ENCODE results near the gene CLRN1. TPM values are rescaled to one million over a fixed set of nuclear protein-coding genes. Genes with fewer than 3 reads are reported as not detected.

Gene CLRN1
- total RNA-seq, 2 experiments from 2014 or later, result not detected

DNA sequence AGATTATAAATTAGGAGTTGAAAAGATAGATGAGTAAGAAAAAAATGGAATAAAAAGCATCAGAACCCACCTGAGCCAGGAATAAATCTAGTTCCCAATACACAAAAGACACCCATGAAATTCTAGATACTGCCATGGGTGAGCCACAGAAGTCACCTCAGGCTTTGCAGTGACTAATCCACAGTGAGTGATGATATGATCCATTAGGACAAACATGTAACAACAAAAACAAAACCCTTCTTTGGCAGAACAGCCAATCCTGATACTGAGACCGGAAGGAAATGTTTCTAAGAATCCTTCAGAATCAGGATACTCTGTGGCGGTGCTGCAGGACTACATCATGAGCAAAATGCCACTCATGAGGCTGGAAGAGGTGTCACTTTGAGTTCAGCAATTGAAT lies 52.3 kb downstream of the CLRN1 start:
- Histone ChIP-seq H2AFZ (ENCODE audit: low read length) (no peak overlapping the region), H3K9me2 (ENCODE audit: insufficient read depth, low read length) (no peaks in the 10 kb centered on the region), H3K4me2 (ENCODE audit: low read length) (no peak overlapping the region), H3K36me3 (ENCODE audit: insufficient read depth, low read length) (no peaks in the 10 kb centered on the region), H3K27ac (ENCODE audit: low read depth, low read length, poor library complexity, severe bottlenecking) (no peak overlapping the region), H3K9me3 (ENCODE audit: low read length) (no peaks in the 10 kb centered on the region), H3K4me1 (ENCODE audit: insufficient read depth, low read length, poor library complexity, severe bottlenecking) (no peaks in the 10 kb centered on the region), H3K79me2 (ENCODE audit: insufficient read depth, low read depth, low read length) (no peaks in the 10 kb centered on the region), H3K4me3 (ENCODE audit: low read depth, low read length, poor library complexity, severe bottlenecking) (no peak overlapping the region), H4K20me1 (ENCODE audit: insufficient read depth, low read length) (no peaks in the 10 kb centered on the region)
- ChIA-PET CTCF (ENCODE audit: unreplicated experiment) (no interaction called here), POLR2A (interaction anchor here (1.0 kb wide), 1 partner anchor 12 kb away, joined by 3 read pairs; no protein-coding TSS in a partner anchor)
- no peak for DNase-seq (ENCODE audit: low spot score)
- BruUV-seq (replicated peaks), result no TSS peak
- no peak for TF ChIP-seq EZH2phosphoT487 (IDR thresholded peaks at IDR 0.05; ENCODE audit: borderline replicate concordance, low read depth, low read length)
- TF ChIP-seq, protein P1, sequence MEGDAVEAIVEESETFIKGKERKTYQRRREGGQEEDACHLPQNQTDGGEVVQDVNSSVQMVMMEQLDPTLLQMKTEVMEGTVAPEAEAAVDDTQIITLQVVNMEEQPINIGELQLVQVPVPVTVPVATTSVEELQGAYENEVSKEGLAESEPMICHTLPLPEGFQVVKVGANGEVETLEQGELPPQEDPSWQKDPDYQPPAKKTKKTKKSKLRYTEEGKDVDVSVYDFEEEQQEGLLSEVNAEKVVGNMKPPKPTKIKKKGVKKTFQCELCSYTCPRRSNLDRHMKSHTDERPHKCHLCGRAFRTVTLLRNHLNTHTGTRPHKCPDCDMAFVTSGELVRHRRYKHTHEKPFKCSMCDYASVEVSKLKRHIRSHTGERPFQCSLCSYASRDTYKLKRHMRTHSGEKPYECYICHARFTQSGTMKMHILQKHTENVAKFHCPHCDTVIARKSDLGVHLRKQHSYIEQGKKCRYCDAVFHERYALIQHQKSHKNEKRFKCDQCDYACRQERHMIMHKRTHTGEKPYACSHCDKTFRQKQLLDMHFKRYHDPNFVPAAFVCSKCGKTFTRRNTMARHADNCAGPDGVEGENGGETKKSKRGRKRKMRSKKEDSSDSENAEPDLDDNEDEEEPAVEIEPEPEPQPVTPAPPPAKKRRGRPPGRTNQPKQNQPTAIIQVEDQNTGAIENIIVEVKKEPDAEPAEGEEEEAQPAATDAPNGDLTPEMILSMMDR (conservative IDR thresholded peaks at IDR 0.05; ENCODE audit: low read length), result no peak
- intact Hi-C loops (cut with micrococcal nuclease; ENCODE audit: unreplicated experiment), result no loop called here

DNA sequence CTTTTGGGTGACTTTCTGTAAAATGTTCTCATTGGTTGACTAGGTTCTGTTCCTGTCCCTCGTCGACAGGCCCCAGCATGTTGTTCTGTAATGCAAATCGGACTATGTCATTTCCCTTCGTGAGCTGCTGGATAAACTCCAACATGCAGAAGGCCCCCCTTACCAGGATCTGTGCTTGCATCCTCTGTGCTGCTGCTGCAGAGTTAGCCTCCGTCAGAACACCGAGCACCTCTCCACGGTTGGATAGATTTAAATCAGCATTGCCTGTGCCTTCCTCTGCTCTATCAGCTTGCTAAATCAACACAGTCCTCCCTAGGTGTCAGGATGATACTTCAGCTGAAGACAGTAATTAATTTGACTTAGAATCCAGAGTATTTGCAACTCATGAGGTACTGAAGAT lies 54.6 kb downstream of the CLRN1 start:
- Histone ChIP-seq H3K36me3 (ENCODE audit: insufficient read depth, low read length) (no peaks in the 10 kb centered on the region), H3K4me2 (ENCODE audit: low read length) (no peak overlapping the region), H3K27ac (ENCODE audit: low read depth, low read length, poor library complexity, severe bottlenecking) (no peak overlapping the region), H3K4me3 (ENCODE audit: low read depth, low read length, poor library complexity, severe bottlenecking) (no peak overlapping the region), H3K4me1 (ENCODE audit: insufficient read depth, low read length, poor library complexity, severe bottlenecking) (no peaks in the 10 kb centered on the region), H4K20me1 (ENCODE audit: insufficient read depth, low read length) (no peaks in the 10 kb centered on the region), H3K9me3 (ENCODE audit: low read length) (no peaks in the 10 kb centered on the region), H3K9me2 (ENCODE audit: insufficient read depth, low read length) (no peaks in the 10 kb centered on the region), H3K79me2 (ENCODE audit: insufficient read depth, low read depth, low read length) (no peaks in the 10 kb centered on the region), H2AFZ (ENCODE audit: low read length) (no peak overlapping the region)
- ChIA-PET POLR2A (interaction anchor here (0.5 to 0.6 kb wide), 2 partner anchors 14 to 141 kb away, joined by 3 read pairs; no protein-coding TSS in a partner anchor), CTCF (ENCODE audit: unreplicated experiment) (no interaction called here)
- TF ChIP-seq, protein P1 (conservative IDR thresholded peaks at IDR 0.05; ENCODE audit: low read length), result no peak
- no peak for TF ChIP-seq EZH2phosphoT487 (IDR thresholded peaks at IDR 0.05; ENCODE audit: borderline replicate concordance, low read depth, low read length)
- intact Hi-C loops (cut with micrococcal nuclease; ENCODE audit: unreplicated experiment), result no loop called here
- DNase-seq (ENCODE audit: low spot score), result no peak
- no TSS peak for BruUV-seq (replicated peaks)

DNA sequence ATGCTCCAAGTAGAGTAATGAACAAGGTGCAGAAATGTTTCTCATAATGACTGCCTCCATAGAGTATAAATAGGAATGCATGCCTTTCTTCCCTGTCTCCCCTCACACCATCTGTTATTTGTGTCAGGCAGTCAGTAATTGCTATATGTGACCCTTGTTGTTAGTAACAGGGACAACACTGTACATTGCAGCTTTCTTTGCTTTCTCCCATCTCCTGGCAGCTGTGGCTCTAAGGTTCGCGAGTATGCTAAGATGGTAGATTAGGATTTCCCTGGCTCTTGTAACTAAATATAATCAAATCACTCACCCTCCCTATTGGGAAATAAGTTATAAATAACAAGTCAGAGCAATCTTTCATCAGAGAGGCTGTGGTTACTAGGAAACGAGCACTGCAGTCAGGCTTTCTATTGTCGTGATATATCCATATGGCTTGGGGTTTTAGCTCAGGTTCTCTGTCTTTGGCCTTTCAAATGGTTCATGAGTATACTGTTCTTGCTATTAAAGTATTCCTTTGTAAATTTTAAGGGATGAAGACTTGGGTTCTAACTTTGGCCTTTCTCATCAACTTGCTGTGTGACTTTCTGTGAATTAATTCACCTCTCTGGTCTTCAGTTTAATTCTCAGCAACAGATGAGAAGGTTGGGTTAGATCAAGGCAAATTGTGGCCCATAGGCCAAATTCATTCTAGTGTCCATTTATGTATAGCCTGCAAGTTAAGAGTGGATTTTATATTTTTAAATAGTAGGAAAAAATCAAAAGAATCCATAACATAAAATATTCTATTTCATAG lies 59.2 kb downstream of the CLRN1 start:
- Histone ChIP-seq H3K4me2 (ENCODE audit: low read length) (no peak overlapping the region), H4K20me1 (ENCODE audit: insufficient read depth, low read length) (no peaks in the 10 kb centered on the region), H3K27ac (ENCODE audit: low read depth, low read length, poor library complexity, severe bottlenecking) (no peak overlapping the region), H3K79me2 (ENCODE audit: insufficient read depth, low read depth, low read length) (no peaks in the 10 kb centered on the region), H3K9me3 (ENCODE audit: low read length) (no peaks in the 10 kb centered on the region), H3K4me3 (ENCODE audit: low read depth, low read length, poor library complexity, severe bottlenecking) (no peak overlapping the region), H2AFZ (ENCODE audit: low read length) (no peak overlapping the region), H3K36me3 (ENCODE audit: insufficient read depth, low read length) (no peaks in the 10 kb centered on the region), H3K9me2 (ENCODE audit: insufficient read depth, low read length) (no peaks in the 10 kb centered on the region), H3K4me1 (ENCODE audit: insufficient read depth, low read length, poor library complexity, severe bottlenecking) (no peaks in the 10 kb centered on the region)
- ChIA-PET POLR2A (no interaction called here), CTCF (ENCODE audit: unreplicated experiment) (no interaction called here)
- no peak for TF ChIP-seq EZH2phosphoT487 (IDR thresholded peaks at IDR 0.05; ENCODE audit: borderline replicate concordance, low read depth, low read length)
- TF ChIP-seq, protein P1 (conservative IDR thresholded peaks at IDR 0.05; ENCODE audit: low read length), result no peak
- BruUV-seq (replicated peaks), result no TSS peak
- no peak for DNase-seq (ENCODE audit: low spot score)
- intact Hi-C loops (cut with micrococcal nuclease; ENCODE audit: unreplicated experiment), result no loop called here
